C4-2B (cell line): ENCODE data around the gene ZNF547.
"Not testable (repeated sequence)": the region's sequence is repeated elsewhere in the genome, so short reads cannot be mapped to it uniquely, and the experiment has no call there.

ENCODE experiments used
- H3K27ac ChIP-seq: fragments of 450-650 bp; 2 replicates; pipeline ENCODE4 v1.5.1; 2017
- CTCF ChIP-seq: fragments of 450-650 bp; conservative IDR thresholded peaks from 2 replicates; pipeline ENCODE4 v1.5.1; 2017; ENCODE audit warnings: mild to moderate bottlenecking
- ZFX ChIP-seq: fragments of 450-650 bp; IDR thresholded peaks from 2 replicates; pipeline ENCODE4 v1.6.1; 2017

ZNF547 gene

GRCh38 chr19:57374179-57374578 is 10.8 kb downstream of the ZNF547 start:
- TF ChIP-seq CTCF (no peak), ZFX (no peak)
- no peak overlapping the region for H3K27ac ChIP-seq

GRCh38 chr19:57374647-57375046 is 11.3 kb downstream of the ZNF547 start:
- H3K27ac ChIP-seq, result not testable (repeated sequence)

- TF ChIP-seq CTCF (no peak), ZFX (no peak)
- H3K27ac ChIP-seq, result no peak overlapping the region
Measured at GRCh38 chr19:57376151-57376550, 12.8 kb downstream of the ZNF547 start.

- TF ChIP-seq ZFX (no peak), CTCF (no peak)
- H3K27ac ChIP-seq, result no peak overlapping the region
Measured at GRCh38 chr19:57377498-57378146, 14.3 kb downstream of the ZNF547 start.

GRCh38 chr19:57380923-57381322 is 17.6 kb downstream of the ZNF547 start:
- TF ChIP-seq ZFX, result no peak
- TF ChIP-seq CTCF, result no peak
- H3K27ac ChIP-seq, result no peak overlapping the region

GRCh38 chr19:57382806-57383488 is 19.6 kb downstream of the ZNF547 start:
- TF ChIP-seq ZFX (no peak), CTCF (no peak)
- H3K27ac ChIP-seq, result no peak overlapping the region

- TF ChIP-seq ZFX (no peak), CTCF (no peak)
- H3K27ac ChIP-seq, result peak overlapping the region; percentile 80
Measured at GRCh38 chr19:57389194-57389729, 25.9 kb downstream of the ZNF547 start.
